ENCODE data around the gene CCDC73.
"Not testable (repeated sequence)": the region's sequence is repeated elsewhere in the genome, so short reads cannot be mapped to it uniquely, and the experiment has no call there.

The CCDC73 gene

DNA sequence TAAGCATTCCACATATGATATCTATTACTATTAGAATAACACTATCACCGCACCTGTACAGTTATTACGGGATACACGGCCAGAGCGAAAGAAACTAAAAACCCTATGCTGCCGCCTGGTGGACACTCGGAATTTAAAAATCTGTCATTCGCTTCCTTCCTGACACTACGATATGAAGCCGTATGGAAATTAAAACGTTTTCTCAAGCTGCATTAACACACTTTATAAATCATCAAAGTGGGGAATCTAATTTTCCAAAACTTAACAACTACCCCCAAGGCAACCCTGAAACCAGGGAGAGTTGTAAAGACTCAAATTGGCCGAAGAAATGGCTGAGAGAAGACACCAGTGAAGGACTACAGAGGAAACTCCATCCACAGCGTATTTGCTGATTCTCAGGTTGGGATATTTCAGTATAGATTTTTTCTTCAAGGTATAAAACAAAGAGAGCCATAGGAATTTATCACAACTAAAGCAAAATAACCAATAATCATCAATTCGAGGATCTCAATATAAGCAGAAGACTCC lies 1.4 kb downstream of the CCDC73 start:
- no peak for DNase-seq

DNA sequence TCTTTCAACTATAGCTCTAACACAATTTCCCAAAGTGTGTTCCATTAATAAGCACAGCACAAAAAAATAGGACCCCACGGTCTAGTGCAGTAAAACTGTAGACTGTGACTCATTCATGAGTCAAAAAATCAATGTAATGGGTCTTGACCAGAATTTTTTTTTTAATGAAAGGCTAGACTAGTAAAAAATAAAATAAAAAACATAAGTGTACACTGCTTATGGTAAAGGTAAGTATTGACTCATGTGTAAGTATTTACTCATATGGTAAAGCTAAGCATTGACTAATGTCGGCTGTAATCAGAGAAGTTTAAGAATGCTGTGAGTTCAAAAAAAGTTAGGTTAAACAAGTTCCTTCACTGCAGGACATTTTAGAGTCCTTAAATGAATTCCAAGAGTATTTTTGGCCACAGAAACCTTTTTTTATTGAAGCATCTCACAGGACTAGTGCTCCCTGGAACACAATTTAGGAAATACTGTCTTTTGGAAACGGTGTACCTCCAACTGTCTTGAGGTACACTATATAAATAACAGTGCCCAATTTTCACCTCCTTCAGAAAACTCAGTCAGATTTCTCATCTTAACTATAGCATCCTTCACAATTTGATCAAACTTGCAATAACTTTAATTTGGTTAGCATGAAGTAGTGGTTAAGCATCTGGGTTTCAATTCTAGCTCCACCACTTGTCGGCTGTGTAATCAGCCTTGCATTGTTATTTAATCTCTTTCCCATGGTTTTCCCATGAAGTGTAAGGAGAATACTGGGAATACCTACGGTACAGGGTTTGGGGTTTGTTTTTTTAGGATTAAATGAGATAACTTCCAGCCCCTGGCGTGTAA lies 2.1 kb downstream of the CCDC73 start:
- DNase-seq = no peak

DNA sequence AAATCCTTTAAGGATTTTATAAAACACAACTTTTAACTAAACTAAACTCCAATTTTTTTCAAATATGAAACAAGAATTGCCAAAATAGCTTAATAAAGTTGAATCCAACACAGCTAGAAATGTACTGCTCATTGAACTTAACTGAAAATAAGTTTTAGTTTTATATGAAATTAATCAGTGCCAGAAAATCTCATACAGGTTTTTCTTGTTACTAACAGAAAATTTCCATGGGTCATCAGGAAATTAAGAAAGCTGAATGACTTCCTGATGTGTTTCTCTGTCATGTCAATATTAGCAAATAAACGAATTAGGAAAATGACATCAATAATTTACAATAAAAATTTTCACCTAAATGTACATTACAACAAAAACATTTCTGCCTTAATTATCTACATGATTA lies 3.5 kb downstream of the CCDC73 start:
- no peak for DNase-seq

DNA sequence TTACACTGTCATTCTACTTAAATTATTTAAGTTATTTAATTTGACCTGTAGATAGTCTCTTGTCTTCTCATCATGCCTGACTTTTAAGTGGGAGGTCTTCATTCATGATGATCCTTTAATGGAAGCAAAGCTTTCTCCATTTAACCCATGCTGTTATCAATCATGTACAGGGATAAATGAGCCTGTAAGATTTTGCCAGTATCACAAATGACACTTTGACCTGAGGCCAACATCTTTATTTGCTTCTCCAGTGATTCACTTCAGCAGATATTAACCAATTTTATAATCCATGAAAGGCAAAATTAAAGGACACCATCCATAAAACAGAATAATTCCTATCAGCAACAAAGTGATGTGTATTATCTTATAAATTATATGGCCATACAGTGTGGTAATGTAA lies 7.7 kb downstream of the CCDC73 start:
- no peak for DNase-seq

DNA sequence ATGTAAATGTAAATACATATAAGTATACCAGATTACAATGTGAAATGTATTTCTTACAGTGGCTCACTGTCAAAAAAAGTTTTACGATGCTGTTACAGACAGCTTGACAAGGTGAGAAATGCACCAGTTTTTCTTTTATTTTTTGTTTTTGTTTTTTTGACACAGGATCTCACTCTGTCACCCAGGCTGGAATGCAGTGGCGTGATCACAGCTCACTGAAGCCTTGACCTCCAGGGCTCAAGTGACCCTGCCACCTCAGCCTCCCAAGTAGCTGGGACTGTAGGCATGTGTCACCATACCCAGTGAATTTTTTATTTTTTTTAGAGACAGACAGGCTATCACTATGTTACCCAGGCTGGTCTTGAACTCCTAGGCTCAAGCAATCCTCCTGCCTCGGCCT lies 9.2 kb downstream of the CCDC73 start:
- no peak for DNase-seq

DNA sequence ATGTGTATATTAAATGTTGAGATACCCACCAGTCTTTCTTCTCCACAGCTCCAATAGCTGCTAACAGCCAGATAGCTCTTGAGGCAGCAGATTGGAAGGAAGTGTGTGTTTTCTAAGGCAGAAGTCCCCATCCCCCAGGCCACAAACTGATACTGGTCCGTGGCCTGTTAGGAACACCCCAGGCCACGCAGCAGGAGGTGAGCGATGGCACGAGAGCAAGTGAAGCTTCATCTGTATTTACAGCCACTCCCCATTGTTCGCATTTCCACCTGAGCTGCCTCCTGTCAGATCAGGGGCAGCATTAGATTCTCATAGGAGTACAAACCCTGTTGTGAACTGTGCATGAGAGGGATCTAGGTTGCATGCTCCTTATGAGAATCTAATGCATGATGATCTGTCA lies 12.7 kb downstream of the CCDC73 start:
- DNase-seq = no peak

DNA sequence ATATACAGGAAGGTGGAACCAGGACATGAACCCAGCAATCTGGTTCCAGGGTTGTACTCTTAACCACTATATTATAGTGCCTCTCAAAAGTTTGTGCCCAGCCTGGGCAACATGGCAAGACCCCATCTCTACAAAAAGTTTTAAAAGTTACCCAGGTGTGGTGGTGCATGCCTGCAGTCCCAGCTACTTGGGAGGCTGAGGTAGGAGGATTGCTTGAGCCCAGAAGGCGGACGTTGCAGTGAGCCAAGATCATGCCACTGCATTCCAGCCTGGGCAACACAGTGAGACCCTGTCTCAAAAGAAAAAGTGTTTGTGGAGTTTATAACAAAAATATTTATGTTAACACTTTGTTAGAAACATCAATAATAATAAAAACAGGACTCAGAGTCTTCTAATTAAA lies 13.6 kb downstream of the CCDC73 start:
- DNase-seq = not testable (repeated sequence)

DNA sequence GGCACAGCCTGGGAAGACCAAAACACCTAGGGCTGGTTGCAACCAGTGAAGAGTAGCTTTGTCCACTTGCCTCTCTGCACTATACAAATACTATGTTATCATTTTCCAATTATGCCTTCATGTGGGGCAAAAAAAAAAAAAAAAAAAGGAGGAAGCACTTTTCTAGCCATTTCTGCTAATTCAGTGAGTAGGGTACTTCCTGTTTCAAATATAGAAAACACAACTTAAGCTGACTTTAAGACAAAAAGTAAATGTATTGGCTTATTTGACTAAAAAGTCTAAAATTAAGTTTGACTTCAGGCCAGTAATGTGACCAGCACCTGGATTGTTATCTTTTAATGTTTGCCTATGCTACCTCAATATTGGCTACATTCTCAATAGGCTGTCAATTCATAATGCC lies 15.3 kb downstream of the CCDC73 start:
- DNase-seq = no peak

DNA sequence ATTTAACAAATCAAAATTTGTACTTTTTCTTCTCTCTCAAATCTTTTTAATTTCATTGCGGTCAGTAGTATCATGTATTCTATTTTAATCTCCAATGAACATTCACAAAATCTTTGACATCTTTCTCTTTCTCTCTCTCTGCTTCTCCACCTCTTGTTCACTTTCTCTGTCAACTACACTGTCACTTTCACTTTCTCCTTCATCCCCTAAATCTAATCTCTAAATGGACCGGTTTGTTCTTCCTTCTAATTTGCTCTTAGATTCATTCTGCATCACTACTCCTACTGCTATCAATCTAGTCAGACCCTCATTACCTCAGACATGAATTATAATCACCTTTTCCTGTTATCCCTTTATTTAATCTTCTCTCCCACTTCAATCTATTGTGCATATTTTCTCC lies 18.6 kb downstream of the CCDC73 start:
- no peak for DNase-seq

DNA sequence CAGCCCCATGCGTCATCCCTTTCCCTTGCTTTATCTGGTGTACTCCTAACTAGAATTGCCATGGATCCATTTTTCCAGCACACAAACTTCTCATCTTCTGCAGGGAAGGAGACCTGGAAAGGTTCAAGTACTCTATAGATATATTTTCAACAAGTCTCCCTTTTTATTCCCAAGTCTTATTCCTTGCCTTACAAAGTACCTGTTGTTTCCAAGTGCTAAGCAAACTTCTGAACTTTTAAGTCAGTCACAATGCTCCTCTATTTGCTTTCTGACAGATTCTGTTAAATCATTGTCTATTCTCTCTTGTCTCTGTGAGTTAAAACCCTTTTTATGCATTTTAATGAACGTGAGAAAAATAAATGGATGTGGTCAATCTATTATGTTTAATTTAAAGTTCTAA lies 20.4 kb downstream of the CCDC73 start:
- DNase-seq = no peak

DNA sequence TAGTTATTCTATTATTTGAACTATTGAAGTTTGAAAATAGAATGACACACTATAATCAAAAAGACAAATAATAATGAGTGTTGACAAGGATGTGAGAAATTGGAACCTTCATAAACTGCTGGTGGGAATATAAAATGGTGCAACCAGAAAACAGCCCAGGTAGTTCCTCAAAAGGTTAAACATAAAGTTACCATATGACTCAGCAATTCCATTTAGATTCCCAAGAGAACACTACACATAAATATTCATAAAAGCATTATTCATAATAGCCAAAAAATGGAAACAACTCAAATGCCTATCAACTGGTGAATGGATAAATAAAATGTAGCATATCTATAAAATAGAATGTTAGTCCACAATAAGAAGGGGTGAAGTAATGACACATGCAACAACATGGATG lies 21.7 kb downstream of the CCDC73 start:
- no peak for DNase-seq

DNA sequence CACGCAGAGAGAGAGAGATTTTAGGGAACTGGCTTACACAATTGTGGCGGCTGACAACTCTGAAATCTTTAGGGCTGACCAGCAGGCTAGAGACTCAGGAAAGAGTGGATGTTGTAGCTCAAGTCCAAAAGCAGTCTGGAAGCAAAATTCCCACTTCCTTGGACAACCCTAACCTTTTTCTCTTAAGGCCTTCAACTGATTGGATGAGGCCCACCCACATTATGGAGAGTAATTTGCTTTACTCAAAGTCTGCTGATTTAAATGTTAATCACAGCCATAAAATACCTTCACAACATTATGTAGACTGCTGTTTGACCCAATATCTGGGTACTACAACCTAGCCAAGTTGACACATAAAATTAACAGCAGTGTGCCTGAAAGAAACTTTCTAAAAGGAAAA lies 32.7 kb downstream of the CCDC73 start:
- DNase-seq = not testable (repeated sequence)

DNA sequence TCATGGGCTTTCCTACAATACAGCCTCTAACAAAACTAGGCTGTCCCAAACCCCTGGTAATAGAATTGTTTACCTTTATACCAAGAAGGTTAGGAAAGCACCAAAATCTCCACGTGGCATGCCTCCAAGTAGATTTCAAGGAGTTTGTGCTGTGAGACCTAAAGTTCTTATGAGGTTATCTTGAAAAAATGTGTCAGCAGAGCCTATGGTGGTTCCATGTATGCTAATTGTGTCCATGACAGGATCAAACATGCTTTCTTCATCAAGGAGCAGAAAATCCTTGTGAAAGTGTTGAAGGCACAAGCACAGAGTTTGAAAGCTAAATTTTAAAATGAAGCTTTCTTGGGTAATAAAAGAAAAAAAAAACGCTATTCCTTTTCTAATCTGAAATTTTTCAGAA lies 36.2 kb downstream of the CCDC73 start:
- DNase-seq = no peak

DNA sequence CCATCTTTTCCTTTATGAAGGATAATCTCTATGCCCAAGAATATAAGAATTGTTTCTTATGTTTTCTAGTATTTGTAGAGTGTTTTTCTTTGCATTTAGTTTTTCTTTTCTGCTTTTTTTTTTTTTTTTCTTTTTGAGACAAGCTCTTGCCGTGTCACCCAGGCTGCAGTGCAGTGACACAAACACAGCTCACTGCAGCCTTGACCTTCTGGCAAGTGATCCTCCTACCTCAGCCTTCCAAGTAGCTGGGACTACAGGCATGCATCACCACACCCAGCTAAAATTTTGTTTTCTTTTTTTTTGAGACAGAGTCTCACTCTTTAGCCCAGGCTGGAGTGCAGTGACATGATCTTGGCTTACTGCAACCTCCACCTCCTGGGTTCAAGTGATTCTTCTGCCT lies 41.3 kb downstream of the CCDC73 start:
- not testable (repeated sequence) for DNase-seq

DNA sequence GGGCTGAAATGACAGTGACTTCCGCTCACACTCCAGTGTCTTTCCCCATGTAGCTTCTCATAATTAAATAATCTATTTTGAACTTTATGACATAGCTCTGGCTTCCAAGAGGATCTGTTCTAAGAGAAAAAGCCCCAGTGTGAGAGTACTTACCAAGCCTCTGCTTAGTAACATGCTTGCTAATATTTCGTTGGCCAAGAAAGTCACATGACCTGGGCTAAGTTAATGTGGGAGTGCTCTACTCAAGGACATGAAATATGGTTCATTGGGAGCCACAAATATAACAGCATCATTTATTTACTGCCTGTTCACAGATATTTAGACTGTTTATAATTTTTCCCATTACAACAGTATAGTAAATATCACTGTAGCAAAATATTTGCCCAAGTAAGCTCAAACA lies 42.5 kb downstream of the CCDC73 start:
- DNase-seq = no peak

DNA sequence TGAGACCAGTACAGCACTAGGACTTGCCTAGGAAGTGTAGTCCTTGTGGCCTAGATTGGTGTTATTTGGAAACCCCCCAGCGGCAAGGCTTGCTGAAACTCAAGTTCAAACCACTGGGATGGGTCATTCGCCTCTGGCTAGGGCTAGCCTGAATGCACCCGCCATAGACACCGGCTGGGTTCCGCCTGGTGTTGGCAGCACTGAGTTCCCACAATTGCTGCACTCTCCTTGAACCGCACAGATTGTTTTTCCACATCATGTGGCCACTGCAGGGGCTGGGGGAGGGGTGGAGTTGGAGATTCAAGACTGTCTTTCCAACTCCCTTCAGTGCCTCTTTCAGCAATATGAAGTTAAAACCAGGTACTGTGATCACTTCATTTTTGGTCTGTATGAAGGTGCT lies 43.1 kb downstream of the CCDC73 start:
- DNase-seq = no peak

DNA sequence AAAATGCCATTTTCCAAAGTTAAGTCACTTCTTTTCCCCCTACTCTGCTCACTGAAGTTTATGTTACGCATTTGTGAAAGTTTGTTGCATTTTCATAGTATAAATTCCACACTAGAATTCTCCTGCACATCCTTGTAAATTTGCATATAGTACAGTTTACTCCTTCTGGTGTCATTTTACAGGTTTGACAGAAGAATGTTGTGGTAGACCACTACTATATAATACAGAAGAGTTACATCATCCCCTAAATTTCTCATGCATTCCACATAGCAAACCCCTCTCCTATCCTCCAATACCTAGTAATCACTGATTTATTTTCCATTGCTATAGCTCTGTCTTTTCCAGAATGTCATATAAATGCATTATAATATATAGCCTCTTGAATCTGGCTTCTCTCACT lies 64.5 kb downstream of the CCDC73 start:
- no peak for DNase-seq

DNA sequence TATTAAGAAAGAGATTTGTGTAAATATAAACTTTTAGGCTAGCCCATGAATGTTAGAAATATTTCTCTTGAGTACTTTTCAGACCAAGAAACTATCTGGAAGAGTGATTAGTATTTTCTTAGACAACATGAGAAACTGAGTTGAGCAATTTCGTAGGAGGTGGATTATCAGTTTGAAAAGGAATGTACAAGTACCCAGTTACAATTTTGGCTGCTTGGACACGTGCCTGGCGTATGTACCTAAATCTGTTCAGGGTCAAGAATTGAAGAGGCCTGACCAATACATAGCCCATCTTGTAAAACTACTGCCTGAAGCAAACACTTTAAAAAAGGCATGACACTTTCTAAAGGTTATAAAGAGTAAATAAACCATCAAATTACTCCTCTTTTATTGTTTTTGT lies 71.1 kb downstream of the CCDC73 start:
- DNase-seq = no peak

DNA sequence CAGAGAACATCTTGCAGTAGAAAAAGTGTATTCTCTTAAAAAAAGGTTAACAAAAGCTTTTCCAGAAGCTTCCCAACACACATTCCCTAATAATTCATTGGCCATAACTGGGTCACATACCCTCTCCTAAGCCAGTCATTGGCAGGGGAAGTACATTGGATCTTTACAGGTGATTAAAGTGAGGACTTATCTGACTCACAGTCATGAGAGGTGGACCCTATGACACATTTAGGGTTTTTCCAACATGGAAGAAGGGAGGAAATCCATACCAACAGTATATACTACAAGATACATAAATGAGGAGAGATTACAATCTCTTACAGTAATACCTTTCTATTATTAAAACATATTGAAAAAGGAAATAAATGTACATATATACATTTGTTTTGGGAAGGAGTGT lies 72.2 kb downstream of the CCDC73 start:
- DNase-seq = no peak

DNA sequence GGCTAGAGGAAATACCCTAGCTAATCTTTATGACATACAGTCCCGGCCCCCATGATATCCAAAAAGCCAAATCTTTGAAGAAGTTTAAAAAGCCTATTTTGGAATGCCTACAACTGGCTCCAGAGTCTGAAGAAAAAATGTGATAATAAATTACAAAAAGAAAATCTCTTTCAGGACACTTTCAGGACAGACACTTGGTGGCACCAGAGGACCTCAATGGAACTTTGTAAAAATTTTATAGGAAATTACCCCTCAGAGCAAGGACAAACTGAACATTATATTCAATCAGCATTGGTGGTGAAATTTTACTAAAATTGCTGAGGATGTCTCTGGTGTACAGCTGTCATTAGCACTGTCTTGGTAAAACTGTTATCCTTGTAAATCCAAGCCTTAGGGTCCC lies 81.0 kb downstream of the CCDC73 start:
- no peak for DNase-seq

DNA sequence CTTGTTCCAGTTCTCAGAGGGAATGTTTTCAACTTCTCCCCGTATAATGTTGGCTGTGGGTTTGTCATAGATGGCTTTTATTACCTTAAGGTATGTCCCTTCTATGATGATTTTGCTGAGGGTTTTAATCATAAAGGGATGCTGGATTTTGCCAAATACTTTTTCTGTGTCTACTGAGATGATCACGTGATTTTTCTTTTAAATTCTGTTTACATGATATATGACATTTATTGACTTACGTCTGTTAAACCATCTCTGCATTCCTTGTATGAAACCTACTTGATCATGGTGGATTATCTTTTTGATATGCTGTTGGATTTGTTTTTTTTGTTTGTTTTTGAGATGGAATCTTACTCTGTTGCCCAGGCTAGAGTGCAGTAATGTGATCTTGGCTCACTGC lies 85.5 kb downstream of the CCDC73 start:
- DNase-seq = not testable (repeated sequence)

DNA sequence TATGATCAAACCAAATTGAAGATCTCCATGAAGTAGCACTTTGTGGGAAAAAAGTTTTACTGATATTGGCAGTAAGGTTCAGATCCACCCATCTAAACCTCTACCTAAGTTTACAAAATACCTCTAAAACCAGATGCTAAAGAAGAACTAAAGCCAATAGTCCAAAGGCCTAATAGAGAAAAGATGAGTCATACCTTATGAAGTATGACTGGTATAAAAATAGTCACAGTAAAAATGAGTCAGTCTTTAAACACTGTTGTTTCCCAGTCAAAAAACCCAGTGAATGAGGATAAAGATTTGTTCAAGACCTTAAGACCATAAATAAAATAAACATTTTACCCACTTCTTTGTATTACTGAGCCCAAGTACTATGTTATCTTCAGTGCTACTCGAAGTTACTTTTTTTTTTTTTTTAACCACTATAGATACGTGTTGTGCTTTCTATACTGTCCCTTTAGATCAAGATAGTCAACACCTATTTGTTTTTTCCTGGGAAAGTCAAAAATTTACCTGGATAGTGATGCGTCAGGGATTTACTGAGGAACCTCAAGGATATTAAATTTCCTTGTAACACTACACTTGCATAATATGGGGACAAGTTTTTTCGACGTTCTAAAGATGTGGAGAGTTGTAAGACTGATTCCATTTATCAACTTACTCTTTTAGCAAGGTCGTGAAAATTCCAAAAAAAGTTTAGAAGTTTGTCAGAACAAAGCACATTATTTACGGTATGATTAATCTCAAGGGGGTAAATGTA lies 87.3 kb downstream of the CCDC73 start:
- no peak for DNase-seq

DNA sequence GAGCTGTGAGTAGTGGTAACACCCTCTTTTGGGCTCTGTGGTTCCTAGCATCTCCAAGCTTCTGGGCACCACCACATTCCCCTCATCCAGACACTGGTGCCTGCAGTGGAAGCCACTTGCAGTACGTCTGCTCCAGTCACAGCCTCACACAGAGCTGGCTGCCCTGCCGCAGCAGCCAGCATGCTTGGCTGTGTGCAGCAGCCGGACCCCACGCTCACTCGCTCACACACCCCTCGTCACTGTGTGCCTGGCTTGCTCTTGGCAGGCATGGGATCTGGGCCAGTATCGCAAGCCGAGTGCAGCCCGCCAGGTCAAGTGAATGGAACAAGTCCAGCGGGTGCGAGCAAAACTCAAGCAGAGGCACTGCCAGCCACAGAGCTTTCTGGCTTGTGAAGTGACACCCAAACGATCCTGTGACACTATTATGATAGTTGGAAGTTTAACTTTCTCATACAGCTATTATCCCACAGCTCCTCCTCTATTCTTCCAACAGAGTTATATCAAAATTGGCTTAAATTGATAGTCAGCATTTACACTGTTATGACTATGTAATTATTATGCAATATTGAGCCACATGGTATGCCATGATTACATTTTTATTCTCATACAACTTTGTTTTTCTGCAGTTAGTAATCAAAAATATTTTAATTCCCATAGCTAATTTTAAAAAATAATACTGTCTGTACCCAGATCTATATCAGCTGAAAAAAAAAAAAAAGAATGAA lies 89.0 kb downstream of the CCDC73 start:
- DNase-seq = no peak

DNA sequence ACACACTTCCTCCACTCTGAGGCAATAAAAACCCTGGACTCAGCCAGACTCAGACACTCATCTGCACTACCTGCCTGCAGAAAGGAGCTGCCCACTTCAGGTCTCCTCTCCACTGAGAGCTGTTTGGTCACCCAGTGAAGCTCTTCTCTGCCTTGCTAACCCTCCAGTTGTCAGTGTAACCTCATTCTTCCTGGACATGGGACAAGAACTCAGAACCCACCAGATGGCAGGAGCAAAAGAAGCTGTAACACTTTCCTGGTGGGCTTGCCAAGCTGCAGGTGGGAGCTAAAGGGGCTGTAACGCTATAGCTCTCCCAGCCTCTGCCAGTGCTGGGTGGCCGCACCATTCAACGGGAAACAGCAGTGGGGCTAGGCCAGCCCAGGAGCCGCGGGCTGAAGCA lies 89.7 kb downstream of the CCDC73 start:
- DNase-seq = no peak
